HepG2 (cell line): ENCODE measurements around the gene DNAAF1. TPM values are rescaled to one million over a fixed set of nuclear protein-coding genes. Genes with fewer than 3 reads are reported as not detected.
A peak's percentile ranks its signal among the peaks of the same experiment; 100 is the strongest.

Source experiments
- AGO2 ChIP-seq: fragments of 200-400 bp; formaldehyde crosslinking; optimal IDR thresholded peaks from 2 replicates; pipeline ENCODE3; 2017; ENCODE audit warnings: mild to moderate bottlenecking, low read depth, low read length, moderate library complexity
- ARNT ChIP-seq: fragments of 450-650 bp; IDR thresholded peaks from 2 replicates; pipeline ENCODE4 v1.6.1; 2017
- ARNT2 ChIP-seq: sonication (generic); formaldehyde crosslinking; IDR thresholded peaks from 2 replicates; pipeline ENCODE4 v1.8.0; 2022; ENCODE audit warnings: mild to moderate bottlenecking, low read depth, missing genetic modification reagents, moderate library complexity
- FLYWCH1 ChIP-seq: sonication (generic); formaldehyde crosslinking; IDR thresholded peaks from 2 replicates; pipeline ENCODE4 v1.8.1; 2023; ENCODE audit warnings: mild to moderate bottlenecking, missing genetic modification reagents
- HNRNPLL ChIP-seq: fragments of 200-400 bp; formaldehyde crosslinking; IDR thresholded peaks from 2 replicates; pipeline ENCODE4 v1.6.1; 2017; ENCODE audit warnings: mild to moderate bottlenecking, low read depth, low read length; ENCODE audit not compliant: poor library complexity, severe bottlenecking
- IRF2 ChIP-seq: IDR thresholded peaks from 2 replicates; pipeline ENCODE4 v1.6.1; 2018; ENCODE audit warnings: missing genetic modification reagents, missing compliant biosample characterization
- ISL2 ChIP-seq: sonication (generic); formaldehyde crosslinking; IDR thresholded peaks from 2 replicates; pipeline ENCODE4 v1.5.0; 2020; ENCODE audit warnings: missing genetic modification reagents
- MED13 ChIP-seq: sonication (generic); formaldehyde crosslinking; IDR thresholded peaks from 2 replicates; pipeline ENCODE4 v1.5.0; 2020; ENCODE audit warnings: missing genetic modification reagents
- MLLT10 ChIP-seq: sonication (generic); formaldehyde crosslinking; IDR thresholded peaks from 2 replicates; pipeline ENCODE4 v1.4.0; 2020; ENCODE audit warnings: missing genetic modification reagents
- NFKB2 ChIP-seq: sonication (generic); formaldehyde crosslinking; IDR thresholded peaks from 2 replicates; pipeline ENCODE4 v1.4.0; 2020; ENCODE audit warnings: missing genetic modification reagents, borderline replicate concordance
- TARDBP ChIP-seq: sonication (generic); formaldehyde crosslinking; IDR thresholded peaks from 2 replicates; pipeline ENCODE4 v1.8.0; 2022; ENCODE audit warnings: mild to moderate bottlenecking, missing genetic modification reagents
- TOPORS ChIP-seq: sonication (generic); formaldehyde crosslinking; IDR thresholded peaks from 2 replicates; pipeline ENCODE4 v1.8.0; 2023; ENCODE audit warnings: mild to moderate bottlenecking, missing genetic modification reagents
- ZFX ChIP-seq: sonication (generic); formaldehyde crosslinking; IDR thresholded peaks from 2 replicates; pipeline ENCODE4 v1.4.0; 2020; ENCODE audit warnings: mild to moderate bottlenecking, low read depth, missing genetic modification reagents, moderate library complexity
- ZNF207 ChIP-seq: fragments of 450-650 bp; IDR thresholded peaks from 2 replicates; pipeline ENCODE4 v1.6.1; 2016; ENCODE audit warnings: antibody characterized with exemption, borderline replicate concordance
- ZNF558 ChIP-seq: sonication (generic); formaldehyde crosslinking; IDR thresholded peaks from 2 replicates; pipeline ENCODE4 v1.9.0; 2022; ENCODE audit warnings: mild to moderate bottlenecking, missing genetic modification reagents, borderline replicate concordance
- ZSCAN20 ChIP-seq: sonication (generic); formaldehyde crosslinking; IDR thresholded peaks from 2 replicates; pipeline ENCODE4 v1.4.0; 2020; ENCODE audit warnings: missing genetic modification reagents, mild to moderate bottlenecking, borderline replicate concordance
- polyA plus RNA-seq, 8 experiments: library from polyadenylated mRNA; depleted of rRNA in 3 of 8; stranded (reverse) in 7 of 8; unstranded in 1 of 8; fragments of >200 nt; fragmentation: Illumina TruSeq in 4 of 8; extraction: Trizol in 4 of 8; gene quantifications; 2 replicates each; pipeline versions ENCODE4 v1.2.1 to v1.2.3, GENCODE V29; 2011 to 2016; ENCODE audit warnings: low read depth in 4 of 8, missing spikeins in 1 of 8, mixed read lengths in 1 of 8; ENCODE audit not compliant: insufficient read depth in 1 of 8
- total RNA-seq, 5 experiments: library from RNA; depleted of rRNA; stranded (reverse); fragments of >200 nt; fragmentation: Illumina TruSeq; extraction: Trizol; gene quantifications; 2 replicates each; pipeline ENCODE4 v1.2.3, GENCODE V29; 2016; ENCODE audit warnings: low read depth in 1 of 5
- TF ChIP-seq, protein P1 (sequence below): fragments of 450-650 bp; IDR thresholded peaks from 2 replicates; pipeline ENCODE4 v1.6.1; 2016
- TF ChIP-seq, protein P2 (sequence below): sonication (generic); formaldehyde crosslinking; IDR thresholded peaks from 2 replicates; pipeline ENCODE4 v1.4.0; 2020; ENCODE audit warnings: missing genetic modification reagents, borderline replicate concordance
- TF ChIP-seq, protein P3 (sequence below): IDR thresholded peaks from 2 replicates; pipeline ENCODE4 v1.6.1; 2016; ENCODE audit warnings: low read depth, borderline replicate concordance
- TF ChIP-seq, protein P4 (sequence below): sonication (generic); formaldehyde crosslinking; conservative IDR thresholded peaks from 2 replicates; pipeline ENCODE4 v1.5.0; 2020; ENCODE audit warnings: missing genetic modification reagents
- TF ChIP-seq, protein P5 (sequence below): sonication (generic); formaldehyde crosslinking; IDR thresholded peaks from 2 replicates; pipeline ENCODE4 v1.5.1; 2020; ENCODE audit warnings: missing genetic modification reagents, mild to moderate bottlenecking, borderline replicate concordance
- TF ChIP-seq, protein P6 (sequence below): sonication (generic); formaldehyde crosslinking; IDR thresholded peaks from 2 replicates; pipeline ENCODE4 v1.4.0; 2020; ENCODE audit warnings: mild to moderate bottlenecking, missing genetic modification reagents

The DNAAF1 gene
- total and polyA plus RNA-seq, 2 of the 13 experiments (the other 11 are each of a cell fraction or from before 2014, with no cell fraction given) = 0.04 TPM; not detected in 1

DNA sequence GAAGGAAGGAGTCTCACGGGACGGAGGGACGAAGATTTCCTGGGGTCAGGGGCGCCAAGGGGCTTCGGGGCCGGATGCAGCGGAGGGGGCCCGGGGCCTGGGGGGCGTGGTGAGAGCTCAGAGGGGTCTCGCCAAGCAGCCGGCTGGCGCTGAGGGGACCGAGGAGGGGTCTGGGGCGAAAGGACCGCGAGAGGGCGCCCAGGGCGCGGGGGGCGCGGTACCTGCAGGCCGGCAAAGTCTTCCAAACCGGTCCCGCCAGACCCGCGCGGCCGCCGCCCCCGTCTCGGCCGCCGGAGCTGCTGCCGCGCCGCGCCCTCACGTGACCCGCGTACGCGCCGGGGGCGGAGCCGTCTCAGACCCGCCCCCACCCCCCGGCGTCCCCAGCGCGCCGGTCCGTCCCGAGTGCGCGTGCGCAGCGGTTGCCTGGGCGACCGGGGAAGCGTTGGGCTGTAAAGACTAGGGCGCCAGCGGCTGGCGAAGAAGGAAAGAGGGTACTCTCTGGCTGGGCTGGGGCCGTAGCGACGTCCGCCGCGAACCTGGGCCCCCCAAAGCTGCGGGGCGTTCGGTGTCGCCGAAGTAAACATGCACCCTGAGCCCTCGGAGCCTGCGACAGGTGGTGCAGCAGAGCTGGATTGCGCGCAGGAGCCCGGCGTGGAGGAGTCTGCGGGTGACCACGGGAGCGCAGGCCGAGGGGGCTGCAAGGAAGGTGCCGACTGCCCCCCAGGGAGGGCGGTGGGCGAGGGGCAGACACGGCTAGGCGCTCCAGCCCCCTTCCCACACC lies at the start of gene DNAAF1, which contains the start of gene HSDL1 (continued):
- TF ChIP-seq, protein P1, sequence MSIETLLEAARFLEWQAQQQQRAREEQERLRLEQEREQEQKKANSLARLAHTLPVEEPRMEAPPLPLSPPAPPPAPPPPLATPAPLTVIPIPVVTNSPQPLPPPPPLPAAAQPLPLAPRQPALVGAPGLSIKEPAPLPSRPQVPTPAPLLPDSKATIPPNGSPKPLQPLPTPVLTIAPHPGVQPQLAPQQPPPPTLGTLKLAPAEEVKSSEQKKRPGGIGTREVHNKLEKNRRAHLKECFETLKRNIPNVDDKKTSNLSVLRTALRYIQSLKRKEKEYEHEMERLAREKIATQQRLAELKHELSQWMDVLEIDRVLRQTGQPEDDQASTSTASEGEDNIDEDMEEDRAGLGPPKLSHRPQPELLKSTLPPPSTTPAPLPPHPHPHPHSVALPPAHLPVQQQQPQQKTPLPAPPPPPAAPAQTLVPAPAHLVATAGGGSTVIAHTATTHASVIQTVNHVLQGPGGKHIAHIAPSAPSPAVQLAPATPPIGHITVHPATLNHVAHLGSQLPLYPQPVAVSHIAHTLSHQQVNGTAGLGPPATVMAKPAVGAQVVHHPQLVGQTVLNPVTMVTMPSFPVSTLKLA = peak; percentile 40; the same call in 1 of the 2 replicates
- TF ChIP-seq ZFX (CRISPR knock-in tag) = peak; percentile 39
- TF ChIP-seq ISL2 (CRISPR knock-in tag) = peak; percentile 56
- TF ChIP-seq ZNF207 = no peak
- peak; percentile 75; the same call in 1 of the 2 replicates for TF ChIP-seq NFKB2 (CRISPR knock-in tag)
- TF ChIP-seq HNRNPLL = peak; percentile 20
- TF ChIP-seq ZNF558 (CRISPR knock-in tag) = no peak
- TF ChIP-seq AGO2 = peak; percentile 13
- TF ChIP-seq, protein P2, sequence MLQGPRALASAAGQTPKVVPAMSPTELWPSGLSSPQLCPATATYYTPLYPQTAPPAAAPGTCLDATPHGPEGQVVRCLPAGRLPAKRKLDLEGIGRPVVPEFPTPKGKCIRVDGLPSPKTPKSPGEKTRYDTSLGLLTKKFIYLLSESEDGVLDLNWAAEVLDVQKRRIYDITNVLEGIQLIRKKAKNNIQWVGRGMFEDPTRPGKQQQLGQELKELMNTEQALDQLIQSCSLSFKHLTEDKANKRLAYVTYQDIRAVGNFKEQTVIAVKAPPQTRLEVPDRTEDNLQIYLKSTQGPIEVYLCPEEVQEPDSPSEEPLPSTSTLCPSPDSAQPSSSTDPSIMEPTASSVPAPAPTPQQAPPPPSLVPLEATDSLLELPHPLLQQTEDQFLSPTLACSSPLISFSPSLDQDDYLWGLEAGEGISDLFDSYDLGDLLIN = no peak
- no peak for TF ChIP-seq MLLT10
- TF ChIP-seq, protein P3, sequence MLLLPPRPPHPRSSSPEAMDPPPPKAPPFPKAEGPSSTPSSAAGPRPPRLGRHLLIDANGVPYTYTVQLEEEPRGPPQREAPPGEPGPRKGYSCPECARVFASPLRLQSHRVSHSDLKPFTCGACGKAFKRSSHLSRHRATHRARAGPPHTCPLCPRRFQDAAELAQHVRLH (CRISPR knock-in tag) = 0 out of 2 replicates have a peak, but pooled peaks have one; percentile 26
- peak; percentile 44 for TF ChIP-seq ARNT2 (CRISPR knock-in tag)
- no peak for TF ChIP-seq FLYWCH1 (CRISPR knock-in tag)
- TF ChIP-seq ZSCAN20 (CRISPR knock-in tag) = 0 out of 2 replicates have a peak, but pooled peaks have one; percentile 58
- 0 out of 2 replicates have a peak, but pooled peaks have one; percentile 11 for TF ChIP-seq MED13 (CRISPR knock-in tag)
- TF ChIP-seq, protein P4, sequence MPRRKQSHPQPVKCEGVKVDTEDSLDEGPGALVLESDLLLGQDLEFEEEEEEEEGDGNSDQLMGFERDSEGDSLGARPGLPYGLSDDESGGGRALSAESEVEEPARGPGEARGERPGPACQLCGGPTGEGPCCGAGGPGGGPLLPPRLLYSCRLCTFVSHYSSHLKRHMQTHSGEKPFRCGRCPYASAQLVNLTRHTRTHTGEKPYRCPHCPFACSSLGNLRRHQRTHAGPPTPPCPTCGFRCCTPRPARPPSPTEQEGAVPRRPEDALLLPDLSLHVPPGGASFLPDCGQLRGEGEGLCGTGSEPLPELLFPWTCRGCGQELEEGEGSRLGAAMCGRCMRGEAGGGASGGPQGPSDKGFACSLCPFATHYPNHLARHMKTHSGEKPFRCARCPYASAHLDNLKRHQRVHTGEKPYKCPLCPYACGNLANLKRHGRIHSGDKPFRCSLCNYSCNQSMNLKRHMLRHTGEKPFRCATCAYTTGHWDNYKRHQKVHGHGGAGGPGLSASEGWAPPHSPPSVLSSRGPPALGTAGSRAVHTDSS = 0 out of 2 replicates have a peak, but pooled peaks have one; percentile 71
- TF ChIP-seq, protein P5, sequence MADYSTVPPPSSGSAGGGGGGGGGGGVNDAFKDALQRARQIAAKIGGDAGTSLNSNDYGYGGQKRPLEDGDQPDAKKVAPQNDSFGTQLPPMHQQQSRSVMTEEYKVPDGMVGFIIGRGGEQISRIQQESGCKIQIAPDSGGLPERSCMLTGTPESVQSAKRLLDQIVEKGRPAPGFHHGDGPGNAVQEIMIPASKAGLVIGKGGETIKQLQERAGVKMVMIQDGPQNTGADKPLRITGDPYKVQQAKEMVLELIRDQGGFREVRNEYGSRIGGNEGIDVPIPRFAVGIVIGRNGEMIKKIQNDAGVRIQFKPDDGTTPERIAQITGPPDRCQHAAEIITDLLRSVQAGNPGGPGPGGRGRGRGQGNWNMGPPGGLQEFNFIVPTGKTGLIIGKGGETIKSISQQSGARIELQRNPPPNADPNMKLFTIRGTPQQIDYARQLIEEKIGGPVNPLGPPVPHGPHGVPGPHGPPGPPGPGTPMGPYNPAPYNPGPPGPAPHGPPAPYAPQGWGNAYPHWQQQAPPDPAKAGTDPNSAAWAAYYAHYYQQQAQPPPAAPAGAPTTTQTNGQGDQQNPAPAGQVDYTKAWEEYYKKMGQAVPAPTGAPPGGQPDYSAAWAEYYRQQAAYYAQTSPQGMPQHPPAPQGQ (CRISPR knock-in tag) = 0 out of 2 replicates have a peak, but pooled peaks have one; percentile 3
- TF ChIP-seq ARNT = no peak
- TF ChIP-seq, protein P6, sequence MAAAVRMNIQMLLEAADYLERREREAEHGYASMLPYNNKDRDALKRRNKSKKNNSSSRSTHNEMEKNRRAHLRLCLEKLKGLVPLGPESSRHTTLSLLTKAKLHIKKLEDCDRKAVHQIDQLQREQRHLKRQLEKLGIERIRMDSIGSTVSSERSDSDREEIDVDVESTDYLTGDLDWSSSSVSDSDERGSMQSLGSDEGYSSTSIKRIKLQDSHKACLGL (CRISPR knock-in tag) = no peak; the same call in 1 of the 2 replicates
- TF ChIP-seq TARDBP (CRISPR knock-in tag) = no peak
- TF ChIP-seq IRF2 (CRISPR knock-in tag) = no peak
- TF ChIP-seq TOPORS = 0 out of 2 replicates have a peak, but pooled peaks have one; percentile 53
